ENCODE data around the gene CYP27C1. TPM values are rescaled to one million over a fixed set of nuclear protein-coding genes. Genes with fewer than 3 reads are reported as not detected.

The CYP27C1 gene
- total and polyA plus RNA-seq, 10 of the 15 experiments (the other 5 are each of a cell fraction or from before 2014, with no cell fraction given): not detected

DNA sequence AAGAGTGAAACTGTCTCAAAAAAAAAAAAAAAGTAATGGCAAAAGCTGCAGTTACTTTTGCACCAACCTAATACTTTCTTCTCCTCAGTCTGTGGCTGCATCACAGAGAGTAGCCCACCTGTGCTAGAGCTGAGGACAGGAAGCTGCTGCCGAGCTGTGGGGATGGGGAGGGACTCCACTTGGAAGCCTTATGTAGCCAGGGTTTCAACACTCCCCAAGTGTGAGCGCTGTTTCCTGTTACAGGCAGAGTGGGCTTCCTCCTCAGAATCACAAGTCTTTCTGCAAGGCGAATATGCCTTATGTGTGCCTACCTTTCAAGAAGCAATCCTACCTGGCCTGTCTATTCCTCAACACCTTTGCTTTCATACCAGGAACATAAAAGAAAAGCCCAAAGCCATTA lies 36.3 kb upstream of the CYP27C1 start (continued):
- TF ChIP-seq, protein P1, sequence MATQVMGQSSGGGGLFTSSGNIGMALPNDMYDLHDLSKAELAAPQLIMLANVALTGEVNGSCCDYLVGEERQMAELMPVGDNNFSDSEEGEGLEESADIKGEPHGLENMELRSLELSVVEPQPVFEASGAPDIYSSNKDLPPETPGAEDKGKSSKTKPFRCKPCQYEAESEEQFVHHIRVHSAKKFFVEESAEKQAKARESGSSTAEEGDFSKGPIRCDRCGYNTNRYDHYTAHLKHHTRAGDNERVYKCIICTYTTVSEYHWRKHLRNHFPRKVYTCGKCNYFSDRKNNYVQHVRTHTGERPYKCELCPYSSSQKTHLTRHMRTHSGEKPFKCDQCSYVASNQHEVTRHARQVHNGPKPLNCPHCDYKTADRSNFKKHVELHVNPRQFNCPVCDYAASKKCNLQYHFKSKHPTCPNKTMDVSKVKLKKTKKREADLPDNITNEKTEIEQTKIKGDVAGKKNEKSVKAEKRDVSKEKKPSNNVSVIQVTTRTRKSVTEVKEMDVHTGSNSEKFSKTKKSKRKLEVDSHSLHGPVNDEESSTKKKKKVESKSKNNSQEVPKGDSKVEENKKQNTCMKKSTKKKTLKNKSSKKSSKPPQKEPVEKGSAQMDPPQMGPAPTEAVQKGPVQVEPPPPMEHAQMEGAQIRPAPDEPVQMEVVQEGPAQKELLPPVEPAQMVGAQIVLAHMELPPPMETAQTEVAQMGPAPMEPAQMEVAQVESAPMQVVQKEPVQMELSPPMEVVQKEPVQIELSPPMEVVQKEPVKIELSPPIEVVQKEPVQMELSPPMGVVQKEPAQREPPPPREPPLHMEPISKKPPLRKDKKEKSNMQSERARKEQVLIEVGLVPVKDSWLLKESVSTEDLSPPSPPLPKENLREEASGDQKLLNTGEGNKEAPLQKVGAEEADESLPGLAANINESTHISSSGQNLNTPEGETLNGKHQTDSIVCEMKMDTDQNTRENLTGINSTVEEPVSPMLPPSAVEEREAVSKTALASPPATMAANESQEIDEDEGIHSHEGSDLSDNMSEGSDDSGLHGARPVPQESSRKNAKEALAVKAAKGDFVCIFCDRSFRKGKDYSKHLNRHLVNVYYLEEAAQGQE (IDR thresholded peaks at IDR 0.05; ENCODE audit: low read depth, low read length): no peak
- TF ChIP-seq SREBF2 (IDR thresholded peaks at IDR 0.05; ENCODE audit: low read length): no peak
- no peak for TF ChIP-seq CBX3 (IDR thresholded peaks at IDR 0.05; ENCODE audit: borderline replicate concordance, low read depth)
- TF ChIP-seq, protein P2, sequence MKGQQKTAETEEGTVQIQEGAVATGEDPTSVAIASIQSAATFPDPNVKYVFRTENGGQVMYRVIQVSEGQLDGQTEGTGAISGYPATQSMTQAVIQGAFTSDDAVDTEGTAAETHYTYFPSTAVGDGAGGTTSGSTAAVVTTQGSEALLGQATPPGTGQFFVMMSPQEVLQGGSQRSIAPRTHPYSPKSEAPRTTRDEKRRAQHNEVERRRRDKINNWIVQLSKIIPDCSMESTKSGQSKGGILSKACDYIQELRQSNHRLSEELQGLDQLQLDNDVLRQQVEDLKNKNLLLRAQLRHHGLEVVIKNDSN (IDR thresholded peaks at IDR 0.05; ENCODE audit: borderline replicate concordance, extremely low read length, insufficient read depth, low read depth, low read length): no peak

DNA sequence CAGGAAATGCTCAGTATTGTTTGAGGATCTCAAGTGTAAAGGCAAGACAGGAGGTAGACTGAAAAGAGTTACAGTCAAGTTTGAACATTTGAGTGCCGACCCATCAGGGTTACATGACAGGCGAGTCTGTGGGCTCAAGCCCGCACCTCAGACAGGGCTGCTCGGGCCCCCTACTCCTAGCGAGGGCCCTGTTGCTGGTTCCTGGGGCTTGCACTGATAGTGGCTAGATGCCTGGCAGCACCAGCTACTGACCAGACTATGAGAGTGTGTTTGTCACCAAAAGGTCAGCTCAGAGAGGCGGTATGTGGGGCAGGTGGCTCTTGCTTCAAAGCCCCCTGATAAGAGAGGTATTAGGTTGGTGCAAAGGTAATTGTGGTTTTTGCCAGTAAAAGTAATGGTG lies 35.6 kb upstream of the CYP27C1 start:
- ChIA-PET RAD21 (ENCODE audit: unreplicated experiment) (no interaction called here), CTCF (no interaction called here), POLR2A (no interaction called here), SMC1A (ENCODE audit: uncharacterized antibody, unreplicated experiment) (interaction anchor here (1.0 kb wide), 1 partner anchor 59 kb away, joined by 3 read pairs; no protein-coding TSS in a partner anchor)
- no peaks in the 10 kb centered on the region for H3K9me3 ChIP-seq (replicated peaks; ENCODE audit: control insufficient read depth, insufficient read depth, low read length)
- 91% methylated on average over 6 of the region's 6 CpGs for WGBS (ENCODE audit: insufficient coverage, insufficient replicate concordance, low lambda C conversion rate, missing lambda C conversion rate)
- H3K4me1 ChIP-seq (ENCODE audit: control insufficient read depth, insufficient read depth, low read length): no peaks in the 10 kb centered on the region
- FAIRE-seq (no peak), DNase-seq (ENCODE audit: low read depth, low spot score) (no peak), ATAC-seq (no peak)
- no peak overlapping the region for H3K27ac ChIP-seq (ENCODE audit: control insufficient read depth, insufficient read depth)
- BruUV-seq (replicated peaks): no TSS peak
- H2AFZ ChIP-seq (ENCODE audit: control insufficient read depth, low read depth, low read length): no peak overlapping the region
- in situ Hi-C loops (cut with MboI): no loop called here
- H3K79me2 ChIP-seq (ENCODE audit: control insufficient read depth, insufficient read depth, low read length): no peaks in the 10 kb centered on the region
- H3K9ac ChIP-seq (ENCODE audit: control insufficient read depth, insufficient read depth, low read length): no peak overlapping the region
- intact Hi-C loops (cut with micrococcal nuclease; ENCODE audit: unreplicated experiment): no loop called here
- TF ChIP-seq, protein P3, sequence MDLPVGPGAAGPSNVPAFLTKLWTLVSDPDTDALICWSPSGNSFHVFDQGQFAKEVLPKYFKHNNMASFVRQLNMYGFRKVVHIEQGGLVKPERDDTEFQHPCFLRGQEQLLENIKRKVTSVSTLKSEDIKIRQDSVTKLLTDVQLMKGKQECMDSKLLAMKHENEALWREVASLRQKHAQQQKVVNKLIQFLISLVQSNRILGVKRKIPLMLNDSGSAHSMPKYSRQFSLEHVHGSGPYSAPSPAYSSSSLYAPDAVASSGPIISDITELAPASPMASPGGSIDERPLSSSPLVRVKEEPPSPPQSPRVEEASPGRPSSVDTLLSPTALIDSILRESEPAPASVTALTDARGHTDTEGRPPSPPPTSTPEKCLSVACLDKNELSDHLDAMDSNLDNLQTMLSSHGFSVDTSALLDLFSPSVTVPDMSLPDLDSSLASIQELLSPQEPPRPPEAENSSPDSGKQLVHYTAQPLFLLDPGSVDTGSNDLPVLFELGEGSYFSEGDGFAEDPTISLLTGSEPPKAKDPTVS (IDR thresholded peaks at IDR 0.05; ENCODE audit: low read depth, low read length): no peak
- TF ChIP-seq MEF2B (IDR thresholded peaks at IDR 0.05; ENCODE audit: partially characterized antibody, poor library complexity, severe bottlenecking): no peak
- no peak for TF ChIP-seq SIX5 (IDR thresholded peaks at IDR 0.05; ENCODE audit: low read depth, low read length, severe bottlenecking)
- TF ChIP-seq, protein P4, sequence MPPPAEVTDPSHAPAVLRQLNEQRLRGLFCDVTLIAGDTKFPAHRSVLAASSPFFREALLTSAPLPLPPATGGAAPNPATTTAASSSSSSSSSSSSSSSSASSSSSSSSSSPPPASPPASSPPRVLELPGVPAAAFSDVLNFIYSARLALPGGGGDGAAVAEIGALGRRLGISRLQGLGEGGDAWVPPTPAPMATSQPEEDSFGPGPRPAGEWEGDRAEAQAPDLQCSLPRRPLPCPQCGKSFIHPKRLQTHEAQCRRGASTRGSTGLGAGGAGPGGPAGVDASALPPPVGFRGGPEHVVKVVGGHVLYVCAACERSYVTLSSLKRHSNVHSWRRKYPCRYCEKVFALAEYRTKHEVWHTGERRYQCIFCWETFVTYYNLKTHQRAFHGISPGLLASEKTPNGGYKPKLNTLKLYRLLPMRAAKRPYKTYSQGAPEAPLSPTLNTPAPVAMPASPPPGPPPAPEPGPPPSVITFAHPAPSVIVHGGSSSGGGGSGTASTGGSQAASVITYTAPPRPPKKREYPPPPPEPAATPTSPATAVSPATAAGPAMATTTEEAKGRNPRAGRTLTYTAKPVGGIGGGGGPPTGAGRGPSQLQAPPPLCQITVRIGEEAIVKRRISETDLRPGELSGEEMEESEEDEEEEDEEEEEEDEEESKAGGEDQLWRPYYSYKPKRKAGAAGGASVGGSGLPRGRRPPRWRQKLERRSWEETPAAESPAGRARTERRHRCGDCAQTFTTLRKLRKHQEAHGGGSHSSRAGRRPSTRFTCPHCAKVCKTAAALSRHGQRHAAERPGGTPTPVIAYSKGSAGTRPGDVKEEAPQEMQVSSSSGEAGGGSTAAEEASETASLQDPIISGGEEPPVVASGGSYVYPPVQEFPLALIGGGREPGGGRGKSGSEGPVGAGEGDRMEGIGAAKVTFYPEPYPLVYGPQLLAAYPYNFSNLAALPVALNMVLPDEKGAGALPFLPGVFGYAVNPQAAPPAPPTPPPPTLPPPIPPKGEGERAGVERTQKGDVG (CRISPR knock-in tag; IDR thresholded peaks at IDR 0.05): no peak
- TF ChIP-seq SUPT20H (IDR thresholded peaks at IDR 0.05; ENCODE audit: borderline replicate concordance, control insufficient read depth, low read depth, low read length): no peak
- TF ChIP-seq NR2C2 (IDR thresholded peaks at IDR 0.05; ENCODE audit: borderline replicate concordance, control insufficient read depth, insufficient read length, low read depth): no peak
- no peaks in the 10 kb centered on the region for H3K27me3 ChIP-seq (replicated peaks in 1 of 2; ENCODE audit: control insufficient read depth in 2 of 2, insufficient read depth in 2 of 2, low read length in 1 of 2)
- peaks cover 12 to 25% of the 10 kb centered on the region in 2 experiments for H3K36me3 ChIP-seq (ENCODE audit: control insufficient read depth in 2 of 2, insufficient read depth in 2 of 2, low read length in 1 of 2)
- H3K4me3 ChIP-seq: no peak overlapping the region
- no peak overlapping the region for H3K4me2 ChIP-seq (ENCODE audit: control insufficient read depth, insufficient read depth)
- H4K20me1 ChIP-seq (ENCODE audit: control insufficient read depth, insufficient read depth): no peaks in the 10 kb centered on the region
